HCT116 (cell line): ENCODE results near the gene ZCCHC17. TPM values are rescaled to one million over a fixed set of nuclear protein-coding genes. Genes with fewer than 3 reads are reported as not detected.

Experiments used
- ATAC-seq: fragments of 200-7000 bp; cut with Tn5 transposase; 2 replicates; pipeline ENCODE4 v1.9.1; 2020; ENCODE audit warnings: mild to moderate bottlenecking, moderate library complexity
- BruUV-seq: library from RNA; stranded (reverse); fragments of 400-500 nt; replicated peaks from 2 replicates; lab custom pipeline; 2021; lab: Mats Ljungman, UMichigan
- CTCF ChIA-PET: fragments of 300-600 bp; sonication (Branson Sonifier 250); formaldehyde crosslinking; loops from one replicate; lab custom pipeline; 2021; ENCODE audit warnings: antibody characterized with exemption; lab: Charles Lee
- POLR2A ChIA-PET: fragments of 300-600, 350-600 bp; sonication (Branson Sonifier 250); formaldehyde crosslinking; loops from one replicate; lab custom pipeline; 2021; ENCODE audit warnings: antibody characterized with exemption; lab: Charles Lee
- RAD21 ChIA-PET, 2 experiments: fragments of 300-600 bp; sonication (Branson Sonifier 250); formaldehyde crosslinking; loops; one replicate each; lab custom pipeline; 2023; ENCODE audit warnings: low total read pairs in 2 of 2; ENCODE audit not compliant: uncharacterized antibody in 2 of 2, unreplicated experiment in 2 of 2, low non-redundant PET in 1 of 2; lab: Charles Lee
- DNase-seq: peaks from one replicate; pipeline ENCODE4 v3.0.0-alpha.2; 2010; ENCODE audit warnings: low read depth, low spot score
- H2AFZ ChIP-seq: fragments of 200-600 bp; shearing (Covaris generic), sonication (generic); 2 replicates; pipeline ENCODE4 v1.6.1; 2017; ENCODE audit warnings: low read depth, mixed run types, mixed read lengths, antibody characterized with exemption, low read length; ENCODE audit not compliant: poor library complexity, severe bottlenecking
- H3K27ac ChIP-seq: 2 replicates; pipeline ENCODE4 v1.5.1; 2012; ENCODE audit warnings: low read depth, low read length
- H3K27me3 ChIP-seq: fragments of 200-600 bp; sonication (generic); 2 replicates; pipeline ENCODE4 v1.6.1; 2016; ENCODE audit warnings: mixed run types, low read length, mixed read lengths; ENCODE audit not compliant: insufficient read depth
- H3K36me3 ChIP-seq, 2 experiments: fragments of 200-500 bp in 1 of 2; fragments of 200-600 bp in 1 of 2; sonication (Bioruptor generic) in 1 of 2; sonication (generic) in 1 of 2; 2 replicates each; pipeline versions ENCODE4 v1.5.1 to v1.6.1; 2014 to 2016; ENCODE audit warnings: low read length in 2 of 2, inconsistent platforms in 1 of 2, mixed read lengths in 1 of 2, mixed run types in 1 of 2; ENCODE audit not compliant: insufficient read depth in 2 of 2, control insufficient read depth in 1 of 2
- H3K4me1 ChIP-seq, 2 experiments: fragments of 200-600 bp in 1 of 2; sonication (generic) in 1 of 2; 2 replicates each; pipeline versions ENCODE4 v1.5.1 to v1.6.1; 2012 to 2017; ENCODE audit warnings: low read length in 2 of 2, inconsistent platforms in 1 of 2, mild to moderate bottlenecking in 1 of 2, mixed read lengths in 1 of 2, mixed run types in 1 of 2, moderate library complexity in 1 of 2; ENCODE audit not compliant: insufficient read depth in 2 of 2, control insufficient read depth in 1 of 2
- H3K4me2 ChIP-seq: fragments of 200-600 bp; sonication (generic); 2 replicates; pipeline ENCODE4 v1.6.1; 2017; ENCODE audit warnings: mixed run types, low read length, mixed read lengths
- H3K4me3 ChIP-seq, 2 experiments: fragments of 200-600 bp in 1 of 2; sonication (generic) in 1 of 2; replicated peaks in 1 of 2; 2 replicates each; pipeline ENCODE4 v1.5.1; 2011 to 2016; ENCODE audit warnings: low read length in 2 of 2, control low read depth in 1 of 2, low read depth in 1 of 2, mild to moderate bottlenecking in 1 of 2, mixed read lengths in 1 of 2, mixed run types in 1 of 2
- H3K79me2 ChIP-seq: fragments of 200-600 bp; sonication (generic); 2 replicates; pipeline ENCODE4 v1.6.1; 2017; ENCODE audit warnings: mild to moderate bottlenecking, mixed run types, low read length, moderate library complexity, mixed read lengths; ENCODE audit not compliant: insufficient read depth
- H3K9ac ChIP-seq: fragments of 200-600 bp; sonication (generic); 2 replicates; pipeline ENCODE4 v1.6.1; 2016; ENCODE audit warnings: low read length, mixed read lengths
- H3K9me2 ChIP-seq: fragments of 200-600 bp; sonication (generic), shearing (Covaris generic); 2 replicates; pipeline ENCODE4 v1.6.1; 2017; ENCODE audit warnings: mixed run types, mild to moderate bottlenecking, moderate library complexity; ENCODE audit not compliant: insufficient read depth
- H3K9me3 ChIP-seq, 2 experiments: fragments of 200-500 bp in 1 of 2; fragments of 200-600 bp in 1 of 2; sonication (Bioruptor generic) in 1 of 2; sonication (generic) in 1 of 2; 2 replicates each; pipeline ENCODE4 v1.6.1; 2014 to 2017; ENCODE audit warnings: low read length in 2 of 2, mixed read lengths in 2 of 2, inconsistent platforms in 1 of 2, low read depth in 1 of 2, mild to moderate bottlenecking in 1 of 2, mixed run types in 1 of 2, moderate library complexity in 1 of 2; ENCODE audit not compliant: control insufficient read depth in 1 of 2, insufficient read depth in 1 of 2
- H4K20me1 ChIP-seq: fragments of 200-600 bp; sonication (generic), shearing (Covaris generic); 2 replicates; pipeline ENCODE4 v1.6.1; 2017; ENCODE audit warnings: mixed run types, mild to moderate bottlenecking, moderate library complexity; ENCODE audit not compliant: insufficient read depth
- CBX3 ChIP-seq: IDR thresholded peaks from 2 replicates; pipeline ENCODE4 v1.6.1; 2012; ENCODE audit warnings: low read depth
- EGR1 ChIP-seq: IDR thresholded peaks from 2 replicates; pipeline ENCODE4 v1.6.1; 2012; ENCODE audit warnings: low read depth
- EZH2 ChIP-seq: fragments of 200-600 bp; sonication (generic); IDR thresholded peaks from 2 replicates; pipeline ENCODE4 v1.6.1; 2017; ENCODE audit warnings: antibody characterized with exemption, mixed run types
- POLR2AphosphoS5 ChIP-seq: IDR thresholded peaks from 2 replicates; pipeline ENCODE4 v1.6.1; 2011; ENCODE audit warnings: mild to moderate bottlenecking, low read depth, low read length, moderate library complexity
- RAD21 ChIP-seq: IDR thresholded peaks from 2 replicates; pipeline ENCODE4 v1.6.1; 2012; ENCODE audit warnings: low read depth, mild to moderate bottlenecking
- SIN3A ChIP-seq: IDR thresholded peaks from 2 replicates; pipeline ENCODE4 v1.6.1; 2012; ENCODE audit warnings: low read depth
- SP1 ChIP-seq: IDR thresholded peaks from 2 replicates; pipeline ENCODE4 v1.6.1; 2012; ENCODE audit warnings: low read depth
- SRF ChIP-seq: IDR thresholded peaks from 2 replicates; pipeline ENCODE4 v1.6.1; 2012; ENCODE audit warnings: low read depth
- ZNF274 ChIP-seq: fragments of 200-500 bp; sonication (Bioruptor generic); IDR thresholded peaks from 2 replicates; pipeline ENCODE4 v1.6.1; 2014; ENCODE audit warnings: mild to moderate bottlenecking, low read depth, low read length, inconsistent platforms
- intact Hi-C: fragments of 100-400 bp; cut with micrococcal nuclease; formaldehyde crosslinking; loops from 2 replicates; pipeline ENCODE4 v1.10.0; 2022
- total RNA-seq: library from RNA; stranded (reverse); gene quantifications from one replicate; pipeline ENCODE4 v1.2.1, GENCODE V29; 2021; ENCODE audit not compliant: unreplicated experiment
- TF ChIP-seq, protein P1 (sequence below): IDR thresholded peaks from 2 replicates; pipeline ENCODE4 v1.6.1; 2012
- TF ChIP-seq, protein P2 (sequence below), 3 experiments: fragments of 200-600 bp in 1 of 3; sonication (generic) in 1 of 3; IDR thresholded peaks in 2 of 3; conservative IDR thresholded peaks in 1 of 3; 2 replicates each; pipeline ENCODE4 v1.5.1; 2012 to 2017; ENCODE audit warnings: low read depth in 2 of 3, low read length in 2 of 3, antibody characterized with exemption in 1 of 3, borderline replicate concordance in 1 of 3, control low read depth in 1 of 3, mild to moderate bottlenecking in 1 of 3, mixed read lengths in 1 of 3, mixed run types in 1 of 3, moderate library complexity in 1 of 3; ENCODE audit not compliant: insufficient read depth in 1 of 3

The ZCCHC17 gene
- total RNA-seq, 1 experiment from 2014 or later = 27.8 TPM

DNA sequence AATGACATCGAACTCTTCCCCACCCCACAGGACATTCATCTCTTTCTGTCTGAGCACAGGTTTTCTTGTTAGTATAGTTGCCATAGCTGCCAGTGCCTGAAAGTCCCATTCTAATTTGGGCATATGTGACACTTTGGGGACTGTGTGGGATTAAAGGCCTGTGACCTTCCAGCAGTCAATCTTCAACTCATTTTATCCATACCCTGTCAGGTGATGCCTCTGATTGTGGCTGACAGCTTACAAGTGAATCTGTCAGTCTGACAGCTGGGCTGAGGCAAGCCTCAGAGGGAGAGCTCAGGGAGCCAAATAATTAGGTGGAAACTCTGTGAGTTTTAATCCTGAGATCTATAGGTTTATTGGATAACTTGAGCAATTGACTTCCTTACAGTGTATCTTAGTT lies 29.6 kb downstream of the ZCCHC17 start:
- TF ChIP-seq, protein P1, sequence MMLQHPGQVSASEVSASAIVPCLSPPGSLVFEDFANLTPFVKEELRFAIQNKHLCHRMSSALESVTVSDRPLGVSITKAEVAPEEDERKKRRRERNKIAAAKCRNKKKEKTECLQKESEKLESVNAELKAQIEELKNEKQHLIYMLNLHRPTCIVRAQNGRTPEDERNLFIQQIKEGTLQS = no peak
- TF ChIP-seq RAD21 = no peak
- TF ChIP-seq EZH2 = no peak
- no peak for TF ChIP-seq ZNF274
- TF ChIP-seq CBX3 = no peak
- no peak for TF ChIP-seq SP1
- TF ChIP-seq SIN3A = no peak
- TF ChIP-seq SRF = no peak
- no peak for TF ChIP-seq POLR2AphosphoS5
- H3K79me2 ChIP-seq = no peaks in the 10 kb centered on the region
- H2AFZ ChIP-seq = no peak overlapping the region
- H4K20me1 ChIP-seq = no peaks in the 10 kb centered on the region
- intact Hi-C loops = no loop called here
- ATAC-seq (no peak), DNase-seq (no peak)
- no peak overlapping the region for H3K9ac ChIP-seq
- ChIA-PET CTCF (no interaction called here), POLR2A (interaction anchor here (0.9 kb wide), 1 partner anchor 30 kb away, joined by 3 read pairs; the partner anchor contains the start of genes SNRNP40 and ZCCHC17), RAD21 (no interaction called here)
- H3K27me3 ChIP-seq = no peaks in the 10 kb centered on the region
- H3K4me2 ChIP-seq = no peak overlapping the region
- no peaks in the 10 kb centered on the region for H3K4me1 ChIP-seq
- H3K9me3 ChIP-seq = no peaks in the 10 kb centered on the region
- no peak overlapping the region for H3K4me3 ChIP-seq
- H3K9me2 ChIP-seq = no peaks in the 10 kb centered on the region
- H3K36me3 ChIP-seq = 0 out of 4 replicates have a peak, but pooled peaks cover 0 to 3% of the 10 kb centered on the region in 2 experiments
- H3K27ac ChIP-seq = no peak overlapping the region
- no TSS peak for BruUV-seq

DNA sequence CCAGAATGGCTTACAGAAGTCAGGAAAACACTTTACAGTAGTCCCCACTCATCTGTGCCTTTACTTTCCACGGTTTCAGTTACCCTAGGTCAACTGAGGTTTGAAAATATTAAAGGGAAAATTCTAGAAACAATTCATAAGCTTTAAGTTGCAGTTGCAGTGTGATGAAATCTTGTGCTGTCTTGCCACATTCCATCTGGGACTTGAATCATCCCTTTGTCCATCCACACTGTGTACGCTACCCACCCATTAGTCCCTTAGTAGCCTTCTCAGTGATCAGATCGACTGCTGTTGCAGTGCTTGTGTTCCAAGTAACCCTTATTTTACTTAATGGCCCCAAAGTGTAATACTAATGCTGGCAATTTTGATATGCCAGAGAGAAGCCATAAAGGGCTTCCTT lies 30.5 kb downstream of the ZCCHC17 start:
- no peaks in the 10 kb centered on the region for H3K9me2 ChIP-seq
- H3K9me3 ChIP-seq = no peaks in the 10 kb centered on the region
- intact Hi-C loops = no loop called here
- 0 out of 4 replicates have a peak, but pooled peaks cover 0 to 3% of the 10 kb centered on the region in 2 experiments for H3K36me3 ChIP-seq
- no peak for DNase-seq
- CTCF ChIA-PET = no interaction called here
- H3K4me3 ChIP-seq = no peak overlapping the region
- no peak for TF ChIP-seq EGR1
- TF ChIP-seq, protein P2, sequence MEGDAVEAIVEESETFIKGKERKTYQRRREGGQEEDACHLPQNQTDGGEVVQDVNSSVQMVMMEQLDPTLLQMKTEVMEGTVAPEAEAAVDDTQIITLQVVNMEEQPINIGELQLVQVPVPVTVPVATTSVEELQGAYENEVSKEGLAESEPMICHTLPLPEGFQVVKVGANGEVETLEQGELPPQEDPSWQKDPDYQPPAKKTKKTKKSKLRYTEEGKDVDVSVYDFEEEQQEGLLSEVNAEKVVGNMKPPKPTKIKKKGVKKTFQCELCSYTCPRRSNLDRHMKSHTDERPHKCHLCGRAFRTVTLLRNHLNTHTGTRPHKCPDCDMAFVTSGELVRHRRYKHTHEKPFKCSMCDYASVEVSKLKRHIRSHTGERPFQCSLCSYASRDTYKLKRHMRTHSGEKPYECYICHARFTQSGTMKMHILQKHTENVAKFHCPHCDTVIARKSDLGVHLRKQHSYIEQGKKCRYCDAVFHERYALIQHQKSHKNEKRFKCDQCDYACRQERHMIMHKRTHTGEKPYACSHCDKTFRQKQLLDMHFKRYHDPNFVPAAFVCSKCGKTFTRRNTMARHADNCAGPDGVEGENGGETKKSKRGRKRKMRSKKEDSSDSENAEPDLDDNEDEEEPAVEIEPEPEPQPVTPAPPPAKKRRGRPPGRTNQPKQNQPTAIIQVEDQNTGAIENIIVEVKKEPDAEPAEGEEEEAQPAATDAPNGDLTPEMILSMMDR (IDR thresholded peaks at IDR 0.05 in 2 of 3, conservative IDR thresholded peaks at IDR 0.05 in 1 of 3; ENCODE audit: borderline replicate concordance in 1 of 3, insufficient read depth in 1 of 3, low read depth in 2 of 3, low read length in 2 of 3) = no peak
- no peak overlapping the region for H3K4me2 ChIP-seq
- H3K4me1 ChIP-seq = no peaks in the 10 kb centered on the region
- no peaks in the 10 kb centered on the region for H3K79me2 ChIP-seq
- no peak overlapping the region for H3K9ac ChIP-seq
- no peaks in the 10 kb centered on the region for H4K20me1 ChIP-seq
- H3K27me3 ChIP-seq = no peaks in the 10 kb centered on the region
- no TSS peak for BruUV-seq
- no peak overlapping the region for H3K27ac ChIP-seq
- RAD21 ChIA-PET = no interaction called here
- H2AFZ ChIP-seq = no peak overlapping the region
- ATAC-seq = no peak
- POLR2A ChIA-PET = interaction anchor here (0.9 kb wide), 1 partner anchor 31 kb away, joined by 3 read pairs; the partner anchor contains the start of genes SNRNP40 and ZCCHC17
